ENCODE measurements around the gene B4GALNT4.
"Not testable (repeated sequence)": the region's sequence is repeated elsewhere in the genome, so short reads cannot be mapped to it uniquely, and the experiment has no call there.

The B4GALNT4 gene, protein sequence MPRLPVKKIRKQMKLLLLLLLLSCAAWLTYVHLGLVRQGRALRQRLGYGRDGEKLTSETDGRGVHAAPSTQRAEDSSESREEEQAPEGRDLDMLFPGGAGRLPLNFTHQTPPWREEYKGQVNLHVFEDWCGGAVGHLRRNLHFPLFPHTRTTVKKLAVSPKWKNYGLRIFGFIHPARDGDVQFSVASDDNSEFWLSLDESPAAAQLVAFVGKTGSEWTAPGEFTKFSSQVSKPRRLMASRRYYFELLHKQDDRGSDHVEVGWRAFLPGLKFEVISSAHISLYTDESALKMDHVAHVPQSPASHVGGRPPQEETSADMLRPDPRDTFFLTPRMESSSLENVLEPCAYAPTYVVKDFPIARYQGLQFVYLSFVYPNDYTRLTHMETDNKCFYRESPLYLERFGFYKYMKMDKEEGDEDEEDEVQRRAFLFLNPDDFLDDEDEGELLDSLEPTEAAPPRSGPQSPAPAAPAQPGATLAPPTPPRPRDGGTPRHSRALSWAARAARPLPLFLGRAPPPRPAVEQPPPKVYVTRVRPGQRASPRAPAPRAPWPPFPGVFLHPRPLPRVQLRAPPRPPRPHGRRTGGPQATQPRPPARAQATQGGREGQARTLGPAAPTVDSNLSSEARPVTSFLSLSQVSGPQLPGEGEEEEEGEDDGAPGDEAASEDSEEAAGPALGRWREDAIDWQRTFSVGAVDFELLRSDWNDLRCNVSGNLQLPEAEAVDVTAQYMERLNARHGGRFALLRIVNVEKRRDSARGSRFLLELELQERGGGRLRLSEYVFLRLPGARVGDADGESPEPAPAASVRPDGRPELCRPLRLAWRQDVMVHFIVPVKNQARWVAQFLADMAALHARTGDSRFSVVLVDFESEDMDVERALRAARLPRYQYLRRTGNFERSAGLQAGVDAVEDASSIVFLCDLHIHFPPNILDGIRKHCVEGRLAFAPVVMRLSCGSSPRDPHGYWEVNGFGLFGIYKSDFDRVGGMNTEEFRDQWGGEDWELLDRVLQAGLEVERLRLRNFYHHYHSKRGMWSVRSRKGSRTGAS

DNA sequence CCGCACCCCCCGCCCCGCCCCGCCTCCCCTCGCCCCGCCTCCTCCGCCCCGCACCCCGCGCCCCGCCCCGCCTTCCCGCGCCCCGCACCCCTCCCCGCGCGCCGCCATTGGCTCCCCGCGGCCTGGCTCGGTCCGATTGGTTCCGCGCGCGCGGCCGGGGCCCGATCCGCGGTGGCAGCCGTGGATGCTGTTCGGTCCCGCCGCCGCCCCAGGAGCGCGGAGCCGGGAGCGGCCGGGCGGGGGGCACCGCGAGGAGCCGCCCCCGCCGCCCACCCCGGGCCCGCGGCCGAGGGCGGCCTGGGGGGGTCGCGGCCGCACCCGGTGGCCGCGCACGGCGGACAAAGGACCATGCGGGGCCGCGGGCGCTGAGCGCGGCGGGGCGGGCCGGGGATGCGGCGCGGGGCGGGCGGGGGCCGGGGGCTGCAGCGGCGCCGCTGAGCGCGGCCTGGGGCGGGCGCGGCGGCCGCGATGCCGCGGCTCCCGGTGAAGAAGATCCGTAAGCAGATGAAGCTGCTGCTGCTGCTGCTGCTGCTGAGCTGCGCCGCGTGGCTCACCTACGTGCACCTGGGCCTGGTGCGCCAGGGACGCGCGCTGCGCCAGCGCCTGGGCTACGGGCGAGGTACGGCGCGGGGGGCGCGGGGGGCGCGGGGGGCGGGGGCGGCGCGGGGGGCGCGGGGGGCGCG, at the start of gene B4GALNT4:
Gene B4GALNT4 (plus strand): TSS at position 164 of the 683 bp plus-strand sequence. CDS start 305 bp downstream, at position 469.
- Histone ChIP-seq H3K4me1 (ENCODE audit: insufficient read depth, low read length, severe bottlenecking) (no peaks in the 10 kb centered on the region), H3K4me3 (ENCODE audit: low read depth, low read length, poor library complexity, severe bottlenecking) (no peak within 1 kb of the TSS)
- TF ChIP-seq, protein P1, sequence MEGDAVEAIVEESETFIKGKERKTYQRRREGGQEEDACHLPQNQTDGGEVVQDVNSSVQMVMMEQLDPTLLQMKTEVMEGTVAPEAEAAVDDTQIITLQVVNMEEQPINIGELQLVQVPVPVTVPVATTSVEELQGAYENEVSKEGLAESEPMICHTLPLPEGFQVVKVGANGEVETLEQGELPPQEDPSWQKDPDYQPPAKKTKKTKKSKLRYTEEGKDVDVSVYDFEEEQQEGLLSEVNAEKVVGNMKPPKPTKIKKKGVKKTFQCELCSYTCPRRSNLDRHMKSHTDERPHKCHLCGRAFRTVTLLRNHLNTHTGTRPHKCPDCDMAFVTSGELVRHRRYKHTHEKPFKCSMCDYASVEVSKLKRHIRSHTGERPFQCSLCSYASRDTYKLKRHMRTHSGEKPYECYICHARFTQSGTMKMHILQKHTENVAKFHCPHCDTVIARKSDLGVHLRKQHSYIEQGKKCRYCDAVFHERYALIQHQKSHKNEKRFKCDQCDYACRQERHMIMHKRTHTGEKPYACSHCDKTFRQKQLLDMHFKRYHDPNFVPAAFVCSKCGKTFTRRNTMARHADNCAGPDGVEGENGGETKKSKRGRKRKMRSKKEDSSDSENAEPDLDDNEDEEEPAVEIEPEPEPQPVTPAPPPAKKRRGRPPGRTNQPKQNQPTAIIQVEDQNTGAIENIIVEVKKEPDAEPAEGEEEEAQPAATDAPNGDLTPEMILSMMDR (IDR thresholded peaks at IDR 0.05; ENCODE audit: low read length) = no peak
- TF ChIP-seq EZH2 (IDR thresholded peaks at IDR 0.05; ENCODE audit: borderline replicate concordance, low read length) = no peak

DNA sequence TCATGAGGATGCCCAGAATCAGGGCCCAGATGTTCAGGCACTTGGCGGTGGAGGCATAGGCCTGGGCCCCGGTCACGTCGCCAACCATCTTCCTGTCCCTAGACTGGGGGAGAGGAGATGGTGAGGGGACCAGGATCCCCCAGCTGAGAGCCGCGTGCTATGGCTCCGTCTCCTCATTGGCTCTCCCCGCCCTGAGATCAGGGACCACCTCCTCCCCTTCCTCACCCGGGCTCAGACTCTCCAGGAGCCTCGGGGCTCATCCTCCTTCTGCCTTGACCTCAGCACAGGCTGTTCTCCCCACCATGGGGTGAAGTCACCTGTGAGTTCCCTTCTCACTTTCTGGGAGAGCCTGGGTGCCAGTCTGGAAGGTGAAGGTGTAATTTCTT, 49.4 kb upstream of the B4GALNT4 start:
- H3K27ac ChIP-seq (ENCODE audit: low read depth, low read length, poor library complexity, severe bottlenecking); H3K4me1 ChIP-seq (ENCODE audit: insufficient read depth, low read length, severe bottlenecking); H3K4me3 ChIP-seq (ENCODE audit: low read depth, low read length, poor library complexity, severe bottlenecking); H3K4me2 ChIP-seq (ENCODE audit: low read length); H3K9ac ChIP-seq (ENCODE audit: low read length); H3K79me2 ChIP-seq (ENCODE audit: insufficient read depth, low read length); H3F3A ChIP-seq (ENCODE audit: insufficient read depth, low read length); H4K20me1 ChIP-seq (ENCODE audit: insufficient read depth, low read length); H2AFZ ChIP-seq (ENCODE audit: low read length); H3K9me3 ChIP-seq (ENCODE audit: low read length); H3K27me3 ChIP-seq (ENCODE audit: insufficient read depth, low read length); H3K36me3 ChIP-seq (ENCODE audit: insufficient read depth, low read length); H3K9me2 ChIP-seq (ENCODE audit: low read depth, low read length): not testable (repeated sequence)

More for the DNA sequence above, at the start of gene B4GALNT4:
- Histone ChIP-seq H3K27me3 (ENCODE audit: insufficient read depth, low read length) (peaks cover 6% of the 10 kb centered on the region; the same call in 1 of the 2 replicates), H4K20me1 (ENCODE audit: insufficient read depth, low read length) (no peaks in the 10 kb centered on the region), H2AFZ (ENCODE audit: low read length) (no peak within 1 kb of the TSS), H3K79me2 (ENCODE audit: insufficient read depth, low read length) (no peaks in the 10 kb centered on the region), H3K9me2 (ENCODE audit: low read depth, low read length) (no peaks in the 10 kb centered on the region), H3K9ac (ENCODE audit: low read length) (no peak within 1 kb of the TSS), H3K27ac (ENCODE audit: low read depth, low read length, poor library complexity, severe bottlenecking) (no peak within 1 kb of the TSS), H3K9me3 (ENCODE audit: low read length) (no peaks in the 10 kb centered on the region), H3K4me2 (ENCODE audit: low read length) (no peak within 1 kb of the TSS), H3F3A (ENCODE audit: insufficient read depth, low read length) (no peaks in the 10 kb centered on the region), H3K36me3 (ENCODE audit: insufficient read depth, low read length) (no peaks in the 10 kb centered on the region; the same call in 1 of the 2 replicates)

DNA sequence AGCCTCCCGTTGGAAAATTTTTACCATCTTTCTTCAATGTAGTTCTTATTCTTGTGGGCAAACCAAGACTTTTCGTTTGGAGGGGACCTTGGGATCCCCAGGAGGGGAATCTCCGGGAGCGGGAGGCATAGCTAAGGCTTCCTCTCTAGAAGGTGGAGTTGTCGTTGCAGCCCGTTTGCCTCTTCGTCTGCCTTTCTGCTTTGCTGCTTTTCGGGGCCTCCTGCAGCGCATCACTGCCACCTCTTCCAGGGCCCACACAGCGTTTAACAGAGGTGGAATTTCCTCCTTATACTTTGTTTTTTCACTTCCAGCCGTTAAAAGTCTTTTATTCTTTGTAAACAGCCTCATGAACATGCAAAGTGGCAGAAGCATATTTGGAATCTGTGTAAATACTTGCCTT, 45.1 kb upstream of the B4GALNT4 start:
- Histone ChIP-seq H3F3A (ENCODE audit: insufficient read depth, low read length) (no peaks in the 10 kb centered on the region), H3K9me3 (ENCODE audit: low read length) (no peaks in the 10 kb centered on the region), H2AFZ (ENCODE audit: low read length) (no peak overlapping the region), H3K4me2 (ENCODE audit: low read length) (no peak overlapping the region), H3K36me3 (ENCODE audit: insufficient read depth, low read length) (no peaks in the 10 kb centered on the region), H3K9ac (ENCODE audit: low read length) (no peak overlapping the region), H4K20me1 (ENCODE audit: insufficient read depth, low read length) (no peaks in the 10 kb centered on the region), H3K27ac (ENCODE audit: low read depth, low read length, poor library complexity, severe bottlenecking) (no peak overlapping the region), H3K27me3 (ENCODE audit: insufficient read depth, low read length) (no peaks in the 10 kb centered on the region), H3K9me2 (ENCODE audit: low read depth, low read length) (no peaks in the 10 kb centered on the region), H3K79me2 (ENCODE audit: insufficient read depth, low read length) (no peaks in the 10 kb centered on the region), H3K4me3 (ENCODE audit: low read depth, low read length, poor library complexity, severe bottlenecking) (no peak overlapping the region), H3K4me1 (ENCODE audit: insufficient read depth, low read length, severe bottlenecking) (peaks cover 16% of the 10 kb centered on the region)
- no peak for TF ChIP-seq EZH2 (IDR thresholded peaks at IDR 0.05; ENCODE audit: borderline replicate concordance, low read length)
- TF ChIP-seq, protein P1 (IDR thresholded peaks at IDR 0.05; ENCODE audit: low read length) = no peak

DNA sequence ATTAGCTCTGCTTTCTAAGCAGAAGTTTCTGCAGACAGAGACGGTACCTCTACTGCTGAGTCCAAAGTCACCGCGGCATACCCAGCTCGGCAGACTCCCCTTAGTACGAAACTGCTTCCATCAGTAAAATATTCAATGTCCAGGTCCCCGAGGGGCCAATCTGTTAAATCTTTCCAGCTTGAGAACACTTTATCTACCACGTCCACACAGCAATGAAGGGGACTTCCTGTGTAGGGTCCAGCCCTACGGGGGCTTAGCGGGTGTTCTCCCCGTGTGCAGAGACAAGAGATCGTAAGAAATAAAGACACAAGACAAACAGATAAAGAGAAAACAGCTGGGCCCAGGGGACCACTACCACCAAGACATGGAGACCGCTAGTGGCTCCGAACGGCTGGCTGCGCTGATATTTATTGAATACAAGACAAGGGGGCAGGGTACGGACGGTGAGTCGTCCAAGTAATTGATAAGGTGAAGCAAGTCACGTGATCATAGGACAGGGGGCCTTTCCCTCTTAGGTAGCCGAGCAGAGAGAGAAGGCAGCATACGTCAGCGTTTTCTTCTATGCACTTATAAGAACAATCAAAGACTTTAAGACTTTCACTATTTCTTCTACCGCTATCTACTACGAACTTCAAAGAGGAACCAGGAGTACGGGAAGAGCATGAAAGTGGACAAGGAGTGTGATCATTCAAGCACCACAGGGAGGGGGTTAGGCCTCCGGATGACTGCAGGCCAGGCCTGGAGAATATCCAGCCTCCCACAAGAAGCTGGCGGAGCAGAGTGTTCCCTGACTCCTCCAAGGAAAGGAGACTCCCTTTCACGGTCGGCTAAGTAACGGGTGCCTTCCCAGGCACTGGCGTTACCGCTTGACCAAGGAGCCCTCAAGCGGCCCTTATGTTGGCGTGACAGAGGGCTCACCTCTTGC, 44.4 kb upstream of the B4GALNT4 start:
- H3K4me3 ChIP-seq (ENCODE audit: low read depth, low read length, poor library complexity, severe bottlenecking); H3K9me3 ChIP-seq (ENCODE audit: low read length); H3K9me2 ChIP-seq (ENCODE audit: low read depth, low read length); H3K36me3 ChIP-seq (ENCODE audit: insufficient read depth, low read length); H3K9ac ChIP-seq (ENCODE audit: low read length); H3K27ac ChIP-seq (ENCODE audit: low read depth, low read length, poor library complexity, severe bottlenecking); H3F3A ChIP-seq (ENCODE audit: insufficient read depth, low read length); H3K27me3 ChIP-seq (ENCODE audit: insufficient read depth, low read length); H3K79me2 ChIP-seq (ENCODE audit: insufficient read depth, low read length); H3K4me2 ChIP-seq (ENCODE audit: low read length); H4K20me1 ChIP-seq (ENCODE audit: insufficient read depth, low read length); H2AFZ ChIP-seq (ENCODE audit: low read length): not testable (repeated sequence)
- H3K4me1 ChIP-seq (ENCODE audit: insufficient read depth, low read length, severe bottlenecking) = peaks cover 23% of the 10 kb centered on the region

All from OCI-LY1 (cell line).